Colonic mucosa (tissue), 4 donors: ENCODE data around the gene EMILIN3. TPM values are rescaled to one million over a fixed set of nuclear protein-coding genes. Genes with fewer than 3 reads are reported as not detected.

ENCODE experiments used
- DNase-seq: peaks from one replicate; pipeline ENCODE4 v3.0.0-alpha.2; 2020
- H3K27ac ChIP-seq: fragments of 200-600 bp; one replicate; pipeline ENCODE4 v1.8.0; 2021
- H3K27me3 ChIP-seq: fragments of 200-600 bp; one replicate; pipeline ENCODE4 v1.8.0; 2021
- H3K36me3 ChIP-seq: fragments of 200-600 bp; one replicate; pipeline ENCODE4 v1.8.0; 2021
- H3K4me1 ChIP-seq: fragments of 200-600 bp; one replicate; pipeline ENCODE4 v1.8.0; 2021; ENCODE audit warnings: mild to moderate bottlenecking
- H3K4me3 ChIP-seq: fragments of 200-600 bp; one replicate; pipeline ENCODE4 v1.8.0; 2021
- H3K9ac ChIP-seq, 2 donors: one replicate each; pipeline ENCODE4 v1.7.0; 2013; ENCODE audit warnings: control low read depth in 2 of 2, low read depth in 2 of 2, low read length in 2 of 2
- H3K9me3 ChIP-seq: fragments of 200-600 bp; one replicate; pipeline ENCODE4 v1.8.0; 2021
- CTCF ChIP-seq: fragments of 200-600 bp; IDR thresholded peaks from one replicate; pipeline ENCODE4 v1.8.0; 2022; ENCODE audit warnings: antibody characterized with exemption, mild to moderate bottlenecking
- intact Hi-C: fragments of 100-400 bp; cut with DNase I; formaldehyde crosslinking; loops from one replicate; pipeline ENCODE4 v1.14.1; 2022
- total RNA-seq, 2 donors: library from RNA; stranded (reverse); fragmentation: NEBNext Ultra II Directional in 1 of 2; extraction: Animal tissue kit (Norgen Biotek cat#: 25700) in 1 of 2; gene quantifications; one replicate each; pipeline ENCODE4 v1.2.1, GENCODE V29; 2021
- donor health status: healthy.
- donor health status: DM: no; HTN: no; CAD: no.
- donor health status: DM: no; HTN: no; CAD: no.

Gene EMILIN3
- total RNA-seq, 2 donors from 2014 or later: 0.20 to 0.40 TPM

GRCh38 chr20:41335591-41335990, 31.0 kb downstream of the EMILIN3 start:
- intact Hi-C loops: loop anchor here (5.0 to 10.0 kb wide), 2 partner anchors 103 to 371 kb away; no protein-coding TSS in a partner anchor
- no peaks in the 10 kb centered on the region for H3K9me3 ChIP-seq
- no peak for DNase-seq
- TF ChIP-seq CTCF: no peak
- no peak overlapping the region for H3K27ac ChIP-seq
- H3K27me3 ChIP-seq: no peaks in the 10 kb centered on the region
- H3K9ac ChIP-seq: no peak overlapping the region
- H3K4me1 ChIP-seq: no peaks in the 10 kb centered on the region
- H3K4me3 ChIP-seq: no peak overlapping the region
- H3K36me3 ChIP-seq: no peaks in the 10 kb centered on the region

- Histone ChIP-seq H3K4me1 (no peaks in the 10 kb centered on the region), H3K4me3 (no peak overlapping the region), H3K27me3 (no peaks in the 10 kb centered on the region), H3K27ac (no peak overlapping the region), H3K36me3 (no peaks in the 10 kb centered on the region), H3K9me3 (no peaks in the 10 kb centered on the region), H3K9ac (no peak overlapping the region)
- DNase-seq: no peak
- TF ChIP-seq CTCF: no peak
- intact Hi-C loops: loop anchor here (5.0 to 10.0 kb wide), 2 partner anchors 102 to 370 kb away; no protein-coding TSS in a partner anchor
Observed at GRCh38 chr20:41334443-41335421, 31.9 kb downstream of the EMILIN3 start.

GRCh38 chr20:41334036-41334435, 32.6 kb downstream of the EMILIN3 start:
- H3K4me1 ChIP-seq: no peaks in the 10 kb centered on the region
- intact Hi-C loops: loop anchor here (10.0 kb wide), 1 partner anchor 369 kb away; no protein-coding TSS in a partner anchor
- H3K27ac ChIP-seq: no peak overlapping the region
- no peak for TF ChIP-seq CTCF
- no peak for DNase-seq
- H3K27me3 ChIP-seq: no peaks in the 10 kb centered on the region
- no peaks in the 10 kb centered on the region for H3K36me3 ChIP-seq
- no peaks in the 10 kb centered on the region for H3K9me3 ChIP-seq
- no peak overlapping the region for H3K4me3 ChIP-seq
- H3K9ac ChIP-seq: no peak overlapping the region

GRCh38 chr20:41331731-41332130, 34.9 kb downstream of the EMILIN3 start:
- Histone ChIP-seq H3K36me3 (no peaks in the 10 kb centered on the region), H3K4me3 (no peak overlapping the region), H3K9me3 (no peaks in the 10 kb centered on the region), H3K27me3 (no peaks in the 10 kb centered on the region), H3K4me1 (no peaks in the 10 kb centered on the region), H3K9ac (no peak overlapping the region), H3K27ac (no peak overlapping the region)
- no peak for DNase-seq
- intact Hi-C loops: loop anchor here (10.0 kb wide), 1 partner anchor 367 kb away; no protein-coding TSS in a partner anchor
- no peak for TF ChIP-seq CTCF

- intact Hi-C loops: loop anchor here (10.0 kb wide), 1 partner anchor 366 kb away; no protein-coding TSS in a partner anchor
Observed at GRCh38 chr20:41330941-41331340, 35.7 kb downstream of the EMILIN3 start.

More at GRCh38 chr20:41330941-41331340, 35.7 kb downstream of the EMILIN3 start:
- no peak overlapping the region for H3K27ac ChIP-seq
- DNase-seq: no peak
- no peaks in the 10 kb centered on the region for H3K4me1 ChIP-seq
- H3K4me3 ChIP-seq: no peak overlapping the region
- no peak overlapping the region for H3K9ac ChIP-seq
- no peaks in the 10 kb centered on the region for H3K36me3 ChIP-seq
- H3K9me3 ChIP-seq: no peaks in the 10 kb centered on the region
- no peak for TF ChIP-seq CTCF
- H3K27me3 ChIP-seq: no peaks in the 10 kb centered on the region
